Epithelial cell of esophagus (primary cell): ENCODE measurements around the gene SMOC2.

Source experiments
- DNase-seq: peaks from one replicate; pipeline ENCODE4 v3.0.0; 2010; ENCODE audit warnings: low read depth
- H3K4me3 ChIP-seq: 2 replicates; pipeline ENCODE4 v1.5.1; 2011; ENCODE audit warnings: mild to moderate bottlenecking, low read length, control low read depth
- CTCF ChIP-seq: IDR thresholded peaks from 2 replicates; pipeline ENCODE4 v1.5.1; 2011; ENCODE audit warnings: low read depth, mild to moderate bottlenecking, low read length, control low read depth, inconsistent platforms; ENCODE audit not compliant: insufficient read depth; ENCODE audit errors: missing control alignments

Gene SMOC2

GRCh38 chr6:168649209-168649608, 208.2 kb downstream of the SMOC2 start:
- no peak for TF ChIP-seq CTCF
- no peak for DNase-seq
- no peak overlapping the region for H3K4me3 ChIP-seq

- no peak for DNase-seq
- no peak for TF ChIP-seq CTCF
- no peak overlapping the region for H3K4me3 ChIP-seq
These were observed 209.7 kb downstream of the SMOC2 start for GRCh38 chr6:168650671-168651111.

GRCh38 chr6:168655462-168656152, 214.6 kb downstream of the SMOC2 start:
- H3K4me3 ChIP-seq = no peak overlapping the region
- TF ChIP-seq CTCF = no peak
- DNase-seq = no peak

GRCh38 chr6:168658059-168658458, 217.1 kb downstream of the SMOC2 start:
- no peak for TF ChIP-seq CTCF
- no peak overlapping the region for H3K4me3 ChIP-seq
- DNase-seq = no peak

GRCh38 chr6:168660400-168660945, 219.5 kb downstream of the SMOC2 start:
- H3K4me3 ChIP-seq = no peak overlapping the region
- DNase-seq = no peak
- TF ChIP-seq CTCF = no peak

- no peak overlapping the region for H3K4me3 ChIP-seq
- DNase-seq = no peak
- no peak for TF ChIP-seq CTCF
These were observed 221.4 kb downstream of the SMOC2 start for GRCh38 chr6:168662301-168662936.
